Upper lobe of left lung (tissue), 4 donors: ENCODE measurements around the gene HS6ST1.

Experiments
- CTCF ChIP-seq, 6 experiments: fragments of 450-650 bp in 4 of 6; fragments of 200-600 bp in 2 of 6; sonication (generic) in 2 of 6; IDR thresholded peaks; one replicate each; pipeline ENCODE4 v1.5.1; 2016 to 2019; ENCODE audit warnings: antibody characterized with exemption in 6 of 6
- EP300 ChIP-seq, 4 donors: sonication (generic); formaldehyde crosslinking; IDR thresholded peaks; one replicate each; pipeline ENCODE4 v1.5.1; 2017; ENCODE audit warnings: antibody characterized with exemption in 4 of 4, control low read depth in 2 of 4
- POLR2A ChIP-seq, 4 donors: fragments of 450-650 bp; IDR thresholded peaks; one replicate each; pipeline ENCODE4 v1.5.1; 2016 to 2017; ENCODE audit warnings: antibody characterized with exemption in 4 of 4, mild to moderate bottlenecking in 2 of 4
- POLR2AphosphoS5 ChIP-seq, 2 donors: sonication (generic); formaldehyde crosslinking; IDR thresholded peaks; one replicate each; pipeline ENCODE4 v1.5.1; 2017; ENCODE audit warnings: antibody characterized with exemption in 2 of 2

DNA sequence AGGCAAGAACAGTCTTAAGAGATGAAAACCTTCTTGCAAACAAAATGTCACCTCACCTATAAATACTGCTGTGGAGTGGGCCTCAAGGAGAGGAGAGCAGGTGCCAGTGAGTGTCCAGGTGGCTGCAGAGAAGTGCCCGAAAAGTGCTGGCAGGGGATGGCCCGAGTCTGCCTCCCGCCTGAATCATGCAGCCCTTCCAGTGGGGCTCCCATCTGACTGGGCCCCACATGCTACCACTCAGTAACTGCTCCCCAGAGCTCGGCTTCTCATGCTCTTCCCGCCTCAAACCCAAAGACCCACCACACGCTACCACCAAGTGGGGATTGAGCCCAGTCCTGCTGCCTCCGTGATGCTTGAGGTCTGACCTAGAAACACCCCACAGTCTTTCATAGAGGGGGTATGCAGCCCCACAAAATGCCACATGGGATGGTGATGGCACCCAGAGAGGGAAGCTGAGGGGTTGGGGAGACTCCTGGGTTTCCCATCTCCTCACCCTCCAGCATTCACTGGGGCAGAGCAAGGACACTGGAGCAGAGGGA, 7.4 kb downstream of the HS6ST1 start:
- TF ChIP-seq CTCF (IDR thresholded peaks at IDR 0.05) = no peak
- TF ChIP-seq POLR2AphosphoS5 (IDR thresholded peaks at IDR 0.05) = no peak
- no peak for TF ChIP-seq POLR2A (IDR thresholded peaks at IDR 0.05)
- TF ChIP-seq EP300 (IDR thresholded peaks at IDR 0.05) = no peak
